Non-pigmented ciliary epithelial cell (primary cell): ENCODE results near the gene KAZN.

ENCODE experiments used
- DNase-seq: peaks from one replicate; pipeline ENCODE4 v3.0.0-alpha.2; 2010; ENCODE audit warnings: low read depth

Gene KAZN

GRCh38 chr1:14939527-14940284, 341.2 kb downstream of the KAZN start:
- DNase-seq = no peak

GRCh38 chr1:14940285-14940870, 341.9 kb downstream of the KAZN start:
- no peak for DNase-seq

GRCh38 chr1:14941864-14942263, 343.4 kb downstream of the KAZN start:
- DNase-seq = no peak

- no peak for DNase-seq
These were observed 346.0 kb downstream of the KAZN start for GRCh38 chr1:14944471-14944985.

- peak; percentile 66 for DNase-seq
These were observed 346.9 kb downstream of the KAZN start for GRCh38 chr1:14945132-14946010.

- DNase-seq = no peak
These were observed 347.5 kb downstream of the KAZN start for GRCh38 chr1:14946011-14946359.

- no peak for DNase-seq
These were observed 348.3 kb downstream of the KAZN start for GRCh38 chr1:14946684-14947238.

- no peak for DNase-seq
These were observed 348.9 kb downstream of the KAZN start for GRCh38 chr1:14947421-14947820.

GRCh38 chr1:14948112-14948652, 349.7 kb downstream of the KAZN start:
- no peak for DNase-seq

- no peak for DNase-seq
These were observed 350.9 kb downstream of the KAZN start for GRCh38 chr1:14949270-14949835.

GRCh38 chr1:14949836-14950713, 351.6 kb downstream of the KAZN start:
- DNase-seq = no peak

GRCh38 chr1:14951766-14952165, 353.3 kb downstream of the KAZN start:
- DNase-seq = no peak

GRCh38 chr1:14952626-14953314, 354.3 kb downstream of the KAZN start:
- DNase-seq = no peak

GRCh38 chr1:14954210-14954609, 355.7 kb downstream of the KAZN start:
- DNase-seq = no peak

- DNase-seq = no peak
These were observed 356.4 kb downstream of the KAZN start for GRCh38 chr1:14954930-14955329.

GRCh38 chr1:14955402-14955801, 356.9 kb downstream of the KAZN start:
- DNase-seq = no peak

GRCh38 chr1:14955976-14956375, 357.5 kb downstream of the KAZN start:
- no peak for DNase-seq

GRCh38 chr1:14956579-14957195, 358.2 kb downstream of the KAZN start:
- no peak for DNase-seq

GRCh38 chr1:14957375-14958098, 359.1 kb downstream of the KAZN start:
- DNase-seq = no peak
